Medulla oblongata (tissue), 1 donor: ENCODE measurements around the gene PPP1R12A.

ENCODE experiments used
- DNase-seq: peaks from one replicate; pipeline ENCODE4 v3.0.0-alpha.2; 2015; ENCODE audit errors: extremely low spot score

Gene PPP1R12A

GRCh38 chr12:79769189-79769859 lies 165.6 kb downstream of the PPP1R12A start:
- no peak for DNase-seq

- no peak for DNase-seq
These were observed 168.0 kb downstream of the PPP1R12A start for GRCh38 chr12:79766705-79767464.

- no peak for DNase-seq
These were observed 169.7 kb downstream of the PPP1R12A start for GRCh38 chr12:79765157-79765556.

- DNase-seq = no peak
These were observed 170.3 kb downstream of the PPP1R12A start for GRCh38 chr12:79764641-79765040.

GRCh38 chr12:79763766-79764452 lies 171.0 kb downstream of the PPP1R12A start:
- no peak for DNase-seq

- DNase-seq = no peak
These were observed 173.6 kb downstream of the PPP1R12A start for GRCh38 chr12:79761341-79761740.

GRCh38 chr12:79747274-79747673 lies 187.6 kb downstream of the PPP1R12A start:
- no peak for DNase-seq

- peak; percentile 28 for DNase-seq
These were observed 196.8 kb downstream of the PPP1R12A start for GRCh38 chr12:79737875-79738718.

- no peak for DNase-seq
These were observed 202.3 kb downstream of the PPP1R12A start for GRCh38 chr12:79732638-79733037.

- DNase-seq = no peak
These were observed 208.9 kb downstream of the PPP1R12A start for GRCh38 chr12:79725987-79726386.
